BLaER1 (cell line): Measurements from ENCODE around the gene RASL10B.
"Not testable (repeated sequence)": the region's sequence is repeated elsewhere in the genome, so short reads cannot be mapped to it uniquely, and the experiment has no call there.

Source experiments
- H3K27ac ChIP-seq: shearing (Covaris generic); formaldehyde crosslinking; 2 replicates; pipeline ENCODE4 v1.8.1; 2022
- H3K27me3 ChIP-seq: shearing (Covaris generic); formaldehyde crosslinking; 2 replicates; pipeline ENCODE4 v1.8.1; 2022
- H3K36me3 ChIP-seq: shearing (Covaris generic); formaldehyde crosslinking; 2 replicates; pipeline ENCODE4 v1.8.1; 2022
- H3K4me1 ChIP-seq: shearing (Covaris generic); formaldehyde crosslinking; 2 replicates; pipeline ENCODE4 v1.8.1; 2022
- H3K4me2 ChIP-seq: shearing (Covaris generic); formaldehyde crosslinking; 2 replicates; pipeline ENCODE4 v1.8.1; 2022
- H3K4me3 ChIP-seq: shearing (Covaris generic); formaldehyde crosslinking; 2 replicates; pipeline ENCODE4 v1.8.1; 2022
- H3K9ac ChIP-seq: shearing (Covaris generic); formaldehyde crosslinking; 2 replicates; pipeline ENCODE4 v1.8.1; 2022
- H3K9me3 ChIP-seq: shearing (Covaris generic); formaldehyde crosslinking; 2 replicates; pipeline ENCODE4 v1.8.1; 2022
- H4K20me1 ChIP-seq: shearing (Covaris generic); formaldehyde crosslinking; 2 replicates; pipeline ENCODE4 v1.8.1; 2022
- Cebpa-rat ChIP-seq: shearing (Covaris generic); IDR thresholded peaks from 2 replicates; pipeline ENCODE4 v1.8.1; 2022

RASL10B gene

GRCh38 chr17:35748341-35748841 is 17.0 kb downstream of the RASL10B start:
- Histone ChIP-seq H3K27ac (no peak overlapping the region), H3K9ac (no peak overlapping the region), H3K36me3 (no peaks in the 10 kb centered on the region), H4K20me1 (peaks cover 22% of the 10 kb centered on the region), H3K27me3 (peaks cover 44% of the 10 kb centered on the region), H3K4me2 (no peak overlapping the region), H3K4me3 (no peak overlapping the region), H3K4me1 (peaks cover 20% of the 10 kb centered on the region), H3K9me3 (no peaks in the 10 kb centered on the region)
- no peak for TF ChIP-seq Cebpa-rat

DNA sequence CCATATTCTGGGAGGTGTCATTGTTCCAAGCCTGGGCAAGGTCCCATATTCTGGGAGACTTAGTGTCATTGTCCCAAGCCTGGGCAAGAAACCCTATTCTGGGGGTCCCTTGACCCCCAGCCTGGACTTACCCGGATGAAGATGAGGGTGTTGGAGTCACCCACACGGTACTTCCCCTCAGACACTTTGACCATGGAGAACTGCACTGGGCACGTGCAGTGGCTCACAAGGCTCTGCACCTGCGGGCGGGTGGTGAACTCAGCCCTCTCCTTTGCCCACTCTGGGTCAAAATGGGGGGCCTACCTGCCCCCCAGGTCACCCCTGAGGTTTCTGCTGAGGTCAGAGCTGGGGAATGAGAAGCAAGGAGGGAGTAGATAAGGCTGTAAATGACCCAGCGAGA is 17.5 kb downstream of the RASL10B start:
- no peak overlapping the region for H3K4me2 ChIP-seq
- no peak overlapping the region for H3K9ac ChIP-seq
- peaks cover 20% of the 10 kb centered on the region; the same call in 1 of the 2 replicates for H4K20me1 ChIP-seq
- no peaks in the 10 kb centered on the region for H3K36me3 ChIP-seq
- H3K4me1 ChIP-seq = peaks cover 20% of the 10 kb centered on the region
- no peak for TF ChIP-seq Cebpa-rat
- no peak overlapping the region for H3K4me3 ChIP-seq
- no peak overlapping the region for H3K27ac ChIP-seq
- H3K27me3 ChIP-seq = peaks cover 40% of the 10 kb centered on the region
- no peaks in the 10 kb centered on the region for H3K9me3 ChIP-seq

DNA sequence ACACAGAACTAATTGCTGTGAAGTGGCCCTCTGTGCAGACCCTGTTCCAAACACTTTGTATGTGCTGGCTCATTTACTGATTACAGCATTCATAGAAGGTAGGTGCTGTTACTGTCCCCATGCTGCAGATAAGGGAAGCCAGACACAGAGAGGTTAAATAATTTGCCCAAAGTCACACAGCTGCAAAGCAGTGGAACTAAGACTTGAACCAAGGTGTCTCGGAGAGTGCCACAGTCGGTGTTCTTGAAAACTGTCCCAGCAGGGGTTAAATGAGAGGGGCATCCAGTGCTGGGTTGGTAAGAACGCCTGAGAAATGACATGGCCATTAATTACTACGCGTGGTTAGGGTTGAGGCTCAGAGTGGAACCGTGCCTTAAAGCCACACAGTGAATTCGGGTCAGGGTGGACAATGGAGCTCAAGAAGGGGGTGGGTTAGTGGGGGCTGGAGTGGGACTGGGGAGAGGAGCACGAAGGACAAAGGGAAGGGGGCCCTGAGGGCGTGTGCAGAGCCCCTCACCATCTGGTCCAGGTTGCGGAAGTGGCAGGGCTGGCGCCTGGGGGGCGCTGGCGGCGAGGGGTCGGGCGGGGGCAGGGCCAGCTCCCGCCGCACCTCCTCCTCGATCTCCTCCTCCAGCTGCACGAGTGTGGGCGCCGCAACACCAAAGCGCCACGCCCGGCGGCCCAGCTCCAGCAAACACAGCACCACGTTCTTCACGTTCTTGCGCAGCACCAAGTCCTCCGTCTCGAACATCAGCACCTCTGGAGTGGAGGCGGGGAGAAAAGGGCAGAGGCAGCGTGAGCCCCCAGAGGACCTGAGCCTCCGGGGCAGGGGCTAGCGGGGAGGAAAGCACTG is 18.3 kb downstream of the RASL10B start:
- Histone ChIP-seq H3K27me3 (peaks cover 40% of the 10 kb centered on the region), H3K36me3 (no peaks in the 10 kb centered on the region), H3K4me1 (peaks cover 20% of the 10 kb centered on the region), H3K4me3 (peak overlapping the region; percentile 33; the same call in 1 of the 2 replicates), H4K20me1 (peaks cover 18% of the 10 kb centered on the region; the same call in 1 of the 2 replicates), H3K9me3 (no peaks in the 10 kb centered on the region), H3K4me2 (peak overlapping the region; percentile 63), H3K9ac (no peak overlapping the region), H3K27ac (no peak overlapping the region)
- no peak for TF ChIP-seq Cebpa-rat

DNA sequence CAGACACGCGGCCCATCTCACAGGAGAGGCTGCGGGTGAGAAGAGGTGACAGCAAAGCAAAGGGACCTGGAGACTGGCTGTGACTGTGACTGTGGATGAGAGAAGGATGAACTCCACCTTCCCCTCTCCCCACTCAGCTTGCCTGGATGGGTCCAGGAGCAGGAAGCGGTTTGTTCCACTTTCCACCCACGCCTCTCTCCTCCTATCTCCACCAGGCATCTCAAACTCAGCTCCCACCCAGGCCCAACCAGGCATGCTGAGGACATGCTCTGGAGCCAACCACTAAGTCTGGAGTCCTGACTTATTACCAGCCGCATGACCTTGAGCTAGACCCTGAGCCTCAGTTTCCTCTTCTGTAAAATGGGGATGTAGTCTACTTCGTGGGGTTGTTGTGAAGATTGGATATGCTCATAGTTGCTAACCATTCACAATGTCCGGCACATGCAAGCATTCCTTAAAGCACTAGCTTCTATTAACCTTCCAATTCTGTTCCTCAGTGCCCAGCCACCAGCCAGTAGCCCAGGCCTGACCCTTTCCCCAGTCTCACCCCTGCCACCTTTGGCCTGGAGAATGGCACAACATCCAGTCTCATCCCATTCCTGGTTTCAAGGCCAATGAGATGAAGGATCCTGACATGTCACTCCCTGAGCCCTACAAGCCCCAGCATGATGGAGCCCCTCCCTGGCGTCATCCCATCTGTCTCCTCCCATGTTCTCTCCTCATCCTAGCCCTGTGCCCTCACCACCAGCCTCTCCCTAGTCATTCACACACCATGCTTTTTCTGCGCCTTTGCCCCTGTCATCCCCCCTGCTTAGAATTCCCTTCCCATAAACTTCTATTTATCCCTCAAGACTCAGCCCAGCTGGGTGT is 19.3 kb downstream of the RASL10B start:
- Histone ChIP-seq H3K9ac (no peak overlapping the region), H3K9me3 (no peaks in the 10 kb centered on the region), H3K4me3 (peak overlapping the region; percentile 33; the same call in 1 of the 2 replicates), H3K4me1 (peaks cover 20% of the 10 kb centered on the region), H4K20me1 (peaks cover 8% of the 10 kb centered on the region; the same call in 1 of the 2 replicates), H3K27ac (no peak overlapping the region), H3K36me3 (no peaks in the 10 kb centered on the region), H3K4me2 (peak overlapping the region; percentile 63), H3K27me3 (peaks cover 40% of the 10 kb centered on the region)
- no peak for TF ChIP-seq Cebpa-rat

DNA sequence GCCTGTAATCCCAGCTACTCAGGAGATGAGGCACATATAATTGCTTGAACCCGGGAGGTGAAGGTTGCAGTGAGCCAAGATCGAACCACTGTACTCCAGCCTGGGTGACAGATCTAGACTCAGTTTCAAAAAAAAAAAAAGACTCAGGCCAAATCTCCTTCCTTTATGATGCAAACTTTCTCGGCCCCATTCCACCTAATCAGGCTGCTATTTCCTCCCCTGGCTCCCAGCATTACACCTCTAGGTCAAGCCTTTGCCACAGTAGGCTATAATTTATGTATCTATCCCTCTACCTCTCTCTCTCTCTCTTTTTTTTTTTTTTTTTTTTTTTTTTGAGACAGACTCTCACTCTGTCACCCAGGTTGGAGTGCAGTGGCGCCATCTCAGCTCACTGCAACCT is 20.1 kb downstream of the RASL10B start:
- not testable (repeated sequence) for H3K4me3 ChIP-seq, H3K4me2 ChIP-seq, H3K9ac ChIP-seq, H3K36me3 ChIP-seq, H4K20me1 ChIP-seq, H3K9me3 ChIP-seq, H3K27ac ChIP-seq
- peaks cover 20% of the 10 kb centered on the region for H3K4me1 ChIP-seq
- H3K27me3 ChIP-seq = peaks cover 40% of the 10 kb centered on the region

GRCh38 chr17:35752471-35752870 is 21.0 kb downstream of the RASL10B start:
- peaks cover 40% of the 10 kb centered on the region for H3K27me3 ChIP-seq
- H3K9ac ChIP-seq = no peak overlapping the region
- H3K4me2 ChIP-seq = peak overlapping the region; percentile 58; the same call in 1 of the 2 replicates
- H3K4me3 ChIP-seq = no peak overlapping the region
- no peaks in the 10 kb centered on the region for H3K36me3 ChIP-seq
- peaks cover 20% of the 10 kb centered on the region for H3K4me1 ChIP-seq
- H4K20me1 ChIP-seq = peaks cover 7% of the 10 kb centered on the region; the same call in 1 of the 2 replicates
- TF ChIP-seq Cebpa-rat = no peak
- H3K9me3 ChIP-seq = no peaks in the 10 kb centered on the region
- no peak overlapping the region for H3K27ac ChIP-seq

DNA sequence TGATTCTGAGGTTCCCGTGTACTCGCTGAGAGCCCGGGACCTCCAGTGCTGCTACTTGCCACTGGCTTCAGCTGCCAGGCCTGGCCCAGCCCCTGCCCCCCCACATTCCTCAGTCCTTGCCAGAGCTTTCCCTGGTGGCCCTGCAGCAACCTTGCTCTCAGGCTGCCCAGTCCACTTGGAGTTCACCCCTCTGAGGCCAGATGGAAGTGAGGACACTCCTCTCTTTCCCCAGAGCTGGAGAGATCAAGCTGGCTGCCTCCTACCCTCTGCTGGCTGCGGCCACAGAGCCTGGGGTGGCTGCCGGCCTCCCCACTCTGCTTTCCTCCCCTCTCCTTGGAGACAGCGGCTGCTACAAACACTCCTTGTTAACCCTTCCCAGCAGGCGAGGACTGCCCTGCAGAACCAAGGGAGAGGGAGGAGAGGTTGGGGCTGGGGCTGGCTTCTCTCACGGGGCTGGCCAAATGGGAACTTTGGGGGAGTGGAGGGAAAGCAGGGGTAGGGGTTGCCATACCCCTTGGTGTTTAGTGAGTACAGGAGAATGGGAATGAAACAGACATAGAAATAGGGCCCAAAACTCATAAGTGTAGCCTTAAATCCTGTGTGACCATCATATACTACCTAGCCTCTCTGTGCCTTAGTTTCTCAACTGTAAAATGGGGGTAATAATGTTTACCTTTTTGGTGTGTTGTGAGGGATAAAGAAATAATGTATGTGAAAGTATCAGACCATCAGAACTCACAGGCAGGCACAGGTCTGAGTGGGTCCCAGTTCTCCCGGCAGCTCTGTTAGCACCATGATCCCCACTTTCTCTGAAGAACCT is 21.7 kb downstream of the RASL10B start, which contains the start of gene GAS2L2:
GAS2L2 (minus strand) TSS at position 295 of the 820 bp plus-strand sequence. CDS start 389 bp downstream, outside the sequence.
- Histone ChIP-seq H3K4me1 (peaks cover 20% of the 10 kb centered on the region), H3K27me3 (peaks cover 39% of the 10 kb centered on the region), H4K20me1 (peaks cover 7% of the 10 kb centered on the region; the same call in 1 of the 2 replicates), H3K9me3 (no peaks in the 10 kb centered on the region), H3K27ac (no peak within 1 kb of the TSS), H3K9ac (no peak within 1 kb of the TSS), H3K4me3 (no peak within 1 kb of the TSS), H3K4me2 (peak within 1 kb of the TSS; percentile 58; the same call in 1 of the 2 replicates), H3K36me3 (no peaks in the 10 kb centered on the region)
- no peak for TF ChIP-seq Cebpa-rat

- peaks cover 9% of the 10 kb centered on the region for H3K4me1 ChIP-seq
- no peaks in the 10 kb centered on the region for H3K9me3 ChIP-seq
- TF ChIP-seq Cebpa-rat = no peak
- no peak overlapping the region for H3K4me2 ChIP-seq
- H3K27me3 ChIP-seq = peaks cover 4% of the 10 kb centered on the region; the same call in 1 of the 2 replicates
- no peak overlapping the region for H3K27ac ChIP-seq
- H4K20me1 ChIP-seq = no peaks in the 10 kb centered on the region
- H3K4me3 ChIP-seq = no peak overlapping the region
- no peaks in the 10 kb centered on the region for H3K36me3 ChIP-seq
- no peak overlapping the region for H3K9ac ChIP-seq
Observed at GRCh38 chr17:35757243-35757642, 25.8 kb downstream of the RASL10B start.

DNA sequence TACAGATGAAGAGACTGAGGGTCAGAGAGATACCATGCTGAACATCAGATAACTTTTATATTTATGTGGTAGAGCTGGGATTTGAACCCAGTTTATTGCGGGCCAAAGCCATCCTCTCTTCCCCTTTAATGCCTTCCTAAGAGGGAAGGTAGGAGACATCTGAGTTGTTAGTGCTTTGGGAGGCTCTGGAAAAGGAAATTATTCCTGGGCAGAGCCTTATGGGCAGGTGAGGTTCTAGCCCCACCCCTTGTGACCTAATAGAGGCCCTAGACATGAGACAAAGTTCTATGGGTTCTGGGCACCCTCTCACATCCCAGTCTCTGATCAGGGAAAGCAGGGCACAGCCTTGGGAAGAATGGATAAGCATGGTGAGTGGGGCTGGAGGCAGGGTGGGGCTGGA is 29.1 kb downstream of the RASL10B start, which contains the start of gene C17orf50:
C17orf50 (plus strand) TSS at position 301 of the 400 bp plus-strand sequence; CDS start at position 356, 55 bp downstream.
- Histone ChIP-seq H4K20me1 (no peaks in the 10 kb centered on the region), H3K27ac (no peak within 1 kb of the TSS), H3K27me3 (no peaks in the 10 kb centered on the region), H3K4me3 (no peak within 1 kb of the TSS), H3K9me3 (no peaks in the 10 kb centered on the region), H3K4me2 (no peak within 1 kb of the TSS), H3K36me3 (no peaks in the 10 kb centered on the region), H3K4me1 (peaks cover 15% of the 10 kb centered on the region), H3K9ac (no peak within 1 kb of the TSS)
- no peak for TF ChIP-seq Cebpa-rat
